GF-D8 (cell line): ENCODE data around the gene CLUH.

Source experiments
- DNase-seq: peaks from one replicate; lab custom pipeline; 2025; lab: John Stamatoyannopoulos, UW

CLUH gene

DNA sequence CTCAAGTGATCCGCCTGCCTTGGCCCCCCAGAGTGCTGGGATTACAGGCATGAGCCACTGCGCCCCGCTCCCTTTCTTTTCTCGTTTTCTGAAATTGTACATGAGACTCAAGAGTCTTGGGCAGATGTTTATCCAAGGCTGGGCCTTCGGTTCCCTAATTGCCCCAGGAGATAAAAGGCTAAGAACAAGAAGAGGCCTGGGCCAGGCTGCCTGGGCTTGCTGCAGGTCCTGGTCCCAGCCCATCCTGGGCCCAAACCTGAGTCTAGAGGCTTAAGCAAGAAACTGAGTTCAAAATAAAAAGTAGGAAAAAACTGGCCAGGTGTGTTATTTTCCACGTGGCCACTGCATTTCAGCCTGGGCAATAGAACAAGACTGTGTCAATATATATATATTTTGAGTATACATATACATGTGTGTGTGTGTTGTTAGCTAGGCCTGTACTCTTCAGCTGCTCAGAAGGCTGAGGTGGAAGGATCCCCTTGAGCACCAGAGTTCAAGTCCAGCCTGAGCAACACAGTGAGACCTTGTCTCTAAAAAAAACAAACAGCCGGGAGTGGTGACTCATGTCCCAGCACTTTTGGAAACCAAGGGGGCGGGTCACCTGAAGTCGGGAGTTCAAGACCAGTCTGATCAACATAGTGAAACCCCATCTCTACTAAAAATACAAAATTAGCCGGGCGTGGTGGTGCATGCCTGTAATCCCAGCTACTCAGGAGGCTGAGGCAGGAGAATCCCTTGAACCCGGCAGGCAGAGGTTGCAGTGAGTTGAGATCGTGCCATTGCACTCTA lies 6.8 kb upstream of the CLUH start:
- DNase-seq: no peak

GRCh38 chr17:2716649-2717048 lies 5.1 kb upstream of the CLUH start:
- DNase-seq: no peak

DNA sequence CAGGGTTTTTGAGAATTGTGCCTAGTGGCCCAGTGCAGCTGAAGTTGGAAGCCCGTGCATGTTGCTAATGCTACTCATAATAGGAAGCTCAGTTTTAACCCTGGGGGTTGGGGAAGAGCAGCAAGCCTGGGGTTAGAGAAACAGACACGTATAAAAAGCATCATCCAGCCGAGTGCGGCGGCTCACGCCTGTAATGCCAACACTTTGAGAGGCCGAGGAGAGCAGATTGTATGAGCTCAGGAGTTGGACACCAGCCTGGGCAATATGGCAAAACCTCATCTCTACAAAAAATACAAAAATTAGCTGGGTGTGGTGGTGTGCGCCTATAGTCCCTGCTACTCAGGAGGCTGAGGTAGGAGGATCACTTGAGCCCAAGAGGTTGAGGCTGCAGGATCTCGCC lies 2.3 kb upstream of the CLUH start:
- DNase-seq: no peak

- DNase-seq: no peak
Measured at GRCh38 chr17:2712300-2713043, 908 bp upstream of the CLUH start.

DNA sequence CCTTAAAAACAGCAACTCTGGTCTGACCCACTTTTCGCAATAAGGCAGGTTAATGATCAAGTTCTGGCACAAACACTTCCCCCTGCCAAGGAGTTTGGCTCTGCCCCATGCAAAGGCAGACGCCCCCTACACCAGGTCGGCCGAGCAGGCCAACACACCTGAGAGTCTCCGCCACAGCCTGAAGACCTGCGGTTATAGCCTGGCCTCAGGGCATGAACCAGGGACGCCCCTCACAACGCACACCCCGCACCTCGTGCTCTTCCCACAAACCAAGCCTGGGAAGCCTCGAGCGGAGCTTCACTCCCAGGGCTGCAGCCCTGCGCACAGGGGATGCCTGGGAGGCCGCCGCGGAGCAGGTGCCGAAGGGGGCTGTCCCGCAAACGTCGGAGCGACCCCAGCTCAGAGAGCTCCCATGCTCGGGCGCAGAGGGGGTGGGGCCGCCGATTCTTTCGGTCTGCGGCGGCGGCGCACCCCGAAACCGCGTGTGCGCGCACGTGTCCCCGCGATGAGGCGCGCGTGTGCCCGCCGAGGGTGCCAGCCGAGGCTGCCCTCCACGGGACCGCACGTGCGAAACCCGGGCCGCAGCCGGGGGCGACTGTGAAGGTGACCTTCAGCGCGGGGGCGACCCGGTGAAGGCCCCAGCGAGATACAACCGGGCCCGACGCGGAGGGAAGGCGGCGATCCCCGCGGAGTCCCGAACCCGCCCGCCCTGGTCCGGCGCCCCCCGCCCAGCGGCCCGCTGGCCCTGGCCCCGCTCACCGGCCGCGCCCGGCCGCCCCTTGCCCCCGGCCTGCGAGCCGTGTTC lies 559 bp downstream of the CLUH start:
- DNase-seq: no peak

- no peak for DNase-seq
Measured at GRCh38 chr17:2710071-2710802, 1.3 kb downstream of the CLUH start.

GRCh38 chr17:2709183-2709661 lies 2.3 kb downstream of the CLUH start:
- DNase-seq: no peak

DNA sequence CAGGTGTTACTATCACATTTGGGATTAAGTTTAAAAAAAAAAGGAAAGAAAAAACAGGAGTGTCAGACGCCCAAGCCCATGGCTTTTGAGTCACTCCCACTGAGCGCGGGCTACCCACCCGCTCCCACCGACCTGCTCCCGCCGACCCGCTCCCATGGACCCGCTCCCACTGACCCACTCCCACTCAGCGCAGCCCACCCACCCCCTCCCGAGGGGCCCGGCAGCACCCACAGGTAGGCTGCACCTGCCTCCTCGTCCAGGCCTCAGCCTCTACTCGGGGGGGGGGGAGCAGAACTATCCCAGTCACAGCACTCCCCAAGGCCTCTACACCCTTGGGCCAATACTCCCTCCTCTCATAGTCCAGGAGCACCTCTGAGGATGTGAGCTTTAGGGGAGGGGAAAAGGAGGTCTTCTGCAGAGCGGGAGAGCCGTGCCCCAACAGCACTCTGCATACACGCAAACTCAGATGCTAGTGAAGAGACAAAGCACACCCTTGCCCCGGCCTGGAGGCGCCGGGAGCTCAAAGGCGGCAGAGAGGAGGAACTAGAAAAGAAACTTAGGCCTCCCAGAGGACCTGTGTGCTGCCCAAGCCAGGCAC lies 2.9 kb downstream of the CLUH start:
- DNase-seq: no peak

GRCh38 chr17:2707721-2708584 lies 3.6 kb downstream of the CLUH start:
- DNase-seq: no peak

DNA sequence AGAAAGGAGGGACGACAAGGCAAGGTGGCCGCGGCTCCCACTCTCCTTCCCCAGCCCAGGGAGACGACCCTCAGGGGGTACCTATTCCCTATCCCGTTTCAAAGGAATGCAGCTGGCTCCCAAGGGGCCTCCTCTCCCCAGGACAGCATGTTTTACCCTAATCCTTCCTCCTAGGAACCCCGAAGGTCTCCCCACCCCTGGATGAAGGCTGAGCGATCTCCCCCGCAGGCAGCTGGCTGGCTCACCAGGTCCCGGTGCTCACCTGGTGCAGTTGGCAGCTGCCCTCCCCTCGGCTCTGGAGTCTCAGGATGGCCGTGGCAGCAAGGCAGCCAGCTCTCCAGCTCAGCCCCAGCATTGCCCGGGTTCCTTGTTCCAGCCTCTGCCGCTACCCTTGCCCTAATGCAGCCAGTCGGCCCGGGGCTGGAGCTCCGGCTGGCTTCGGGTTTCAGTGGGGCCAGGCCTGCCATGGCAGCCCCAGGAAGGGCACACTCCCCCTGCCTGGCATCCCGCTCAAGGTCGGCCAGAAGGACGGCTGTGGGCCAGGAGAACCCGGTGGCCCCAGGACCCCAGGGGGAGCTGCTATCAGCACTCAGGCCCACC lies 4.6 kb downstream of the CLUH start:
- DNase-seq: no peak

DNA sequence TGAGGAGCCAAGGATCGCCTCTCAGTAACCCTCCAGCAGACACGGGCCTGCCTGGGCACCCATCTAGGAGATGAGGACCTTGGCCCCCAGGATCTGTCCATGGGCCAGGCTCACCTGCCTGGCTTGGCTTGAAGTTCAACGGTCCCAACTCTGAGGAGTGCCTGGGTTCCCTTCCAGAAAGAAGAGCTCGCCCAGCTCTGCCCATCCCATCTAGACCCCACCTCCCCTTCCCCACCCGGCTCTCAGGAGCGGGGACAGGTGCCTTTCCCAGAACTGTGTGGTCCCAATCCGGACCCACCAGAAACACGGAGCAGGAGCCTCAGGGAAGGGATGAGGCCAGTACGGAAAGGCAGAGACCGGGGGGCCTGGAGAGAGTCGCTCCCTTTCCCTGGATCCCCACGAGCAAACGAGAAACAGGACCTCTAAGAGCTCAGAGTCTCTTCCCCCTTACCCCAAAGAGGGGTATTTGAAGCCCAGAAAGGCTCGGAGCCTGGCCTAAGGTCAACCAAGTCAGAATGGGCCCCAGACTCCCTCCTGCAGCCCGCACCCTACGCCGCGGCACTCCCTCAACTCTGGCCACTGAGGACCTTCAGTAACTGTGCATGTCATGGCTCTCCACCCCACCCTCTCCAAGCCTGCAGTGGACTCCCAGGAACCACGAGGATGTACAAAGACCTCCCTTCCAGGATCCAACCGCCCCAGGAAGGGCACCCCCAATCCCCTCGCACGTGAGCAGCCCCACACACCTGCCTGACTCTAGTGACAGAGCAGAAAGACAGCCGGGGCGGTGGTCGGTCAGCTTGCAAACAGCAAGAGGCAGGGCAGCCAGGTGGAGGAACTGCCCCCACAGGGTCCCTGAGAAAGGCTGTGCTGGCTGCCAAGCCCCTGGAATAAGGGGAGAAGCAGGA lies 5.4 kb downstream of the CLUH start:
- DNase-seq: no peak

GRCh38 chr17:2705263-2705662 lies 6.3 kb downstream of the CLUH start:
- DNase-seq: no peak

DNA sequence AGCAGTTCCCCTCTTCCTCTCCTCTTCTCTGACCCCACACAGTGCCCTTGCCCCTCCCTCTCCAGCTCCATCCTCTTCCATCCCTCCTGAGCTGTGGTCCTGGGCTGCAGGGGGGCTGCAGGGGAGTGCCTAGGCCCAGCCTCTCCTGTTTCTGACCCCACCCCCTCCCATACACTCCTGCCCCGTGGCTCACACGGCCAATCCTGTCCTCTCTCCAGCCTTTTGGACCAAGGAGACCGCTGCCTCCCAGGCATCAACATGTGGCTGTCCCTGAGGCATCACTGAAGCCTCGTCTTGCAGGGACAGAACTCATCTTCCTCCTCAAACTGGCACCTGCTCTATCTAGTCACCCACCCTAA lies 6.7 kb downstream of the CLUH start:
- DNase-seq: no peak

GRCh38 chr17:2704031-2704889 lies 7.3 kb downstream of the CLUH start:
- DNase-seq: no peak

DNA sequence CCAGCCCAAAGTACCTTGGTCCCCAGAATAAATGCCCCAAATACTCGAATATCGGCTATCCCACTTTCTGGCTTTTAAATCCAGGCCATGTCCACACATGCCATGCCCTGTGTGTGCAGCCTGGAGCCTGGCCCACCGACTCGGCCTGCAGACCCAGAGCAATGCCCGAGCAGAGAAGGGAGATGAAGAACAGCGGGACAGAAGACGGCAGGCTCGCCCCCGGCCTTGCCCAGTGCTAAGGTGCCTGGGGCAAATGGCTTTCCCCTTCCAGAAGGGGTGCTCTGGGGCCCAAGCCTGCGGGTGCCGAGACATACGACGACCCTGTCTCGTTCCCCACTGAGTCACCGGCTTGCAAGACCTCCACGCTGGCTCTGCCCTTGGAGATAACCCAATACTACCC lies 8.0 kb downstream of the CLUH start:
- DNase-seq: no peak

- DNase-seq: no peak
Measured at GRCh38 chr17:2703181-2703580, 8.4 kb downstream of the CLUH start.

- DNase-seq: no peak
Measured at GRCh38 chr17:2701996-2702741, 9.4 kb downstream of the CLUH start.
